K562 (cell line): ENCODE measurements around the gene MED13L. TPM values are rescaled to one million over a fixed set of nuclear protein-coding genes. Genes with fewer than 3 reads are reported as not detected.

Experiments used
- ATAC-seq: fragments of 200-7000 bp; cut with Tn5 transposase; 3 replicates; pipeline ENCODE4 v1.9.1; 2020; ENCODE audit warnings: moderate library complexity
- BruUV-seq: library from RNA; stranded (reverse); fragments of 400-500 nt; replicated peaks from 2 replicates; lab custom pipeline; 2021; lab: Mats Ljungman, UMichigan
- CTCF ChIA-PET: fragments of 300-600 bp; formaldehyde crosslinking; extraction: SDS; loops from one replicate; lab custom pipeline; 2021; ENCODE audit warnings: low intra/inter-chr PET ratio; lab: Yijun Ruan, JAX
- POLR2A ChIA-PET: fragments of 300-600, 350-650 bp; sonication (Branson Sonifier 250); formaldehyde crosslinking; extraction: SDS; loops from one replicate; lab custom pipeline; 2021; ENCODE audit warnings: antibody characterized with exemption, inconsistent platforms; lab: Yijun Ruan, JAX
- DNase-seq, 4 experiments: peaks; one replicate each; pipeline versions ENCODE4 v3.0.0 to v3.0.0-alpha.2; 2011 to 2018; ENCODE audit warnings: low spot score in 3 of 4, mixed read lengths in 3 of 4; ENCODE audit errors: extremely low read depth in 1 of 4
- FAIRE-seq: peaks from 2 replicates; lab custom pipeline; 2011; peaks lifted over from hg19 to GRCh38; lab: Jason Lieb, UNC
- H2AFZ ChIP-seq: 2 replicates; pipeline ENCODE4 v1.6.0; 2011; ENCODE audit warnings: low read depth, low read length, control low read depth, inconsistent platforms
- H3K27ac ChIP-seq: fragments of 200-600 bp; 3 replicates; pipeline ENCODE4 v1.8.0; 2011; ENCODE audit warnings: low read depth, mild to moderate bottlenecking, control low read depth, inconsistent platforms, low read length, moderate library complexity, mixed read lengths; ENCODE audit errors: extremely low read depth
- H3K27me3 ChIP-seq, 2 experiments: fragments of 300-600 bp in 1 of 2; 2 replicates in 1 of 2; 3 replicates in 1 of 2; pipeline versions ENCODE4 v1.6.0 to v1.8.0; 2011; ENCODE audit warnings: inconsistent platforms in 2 of 2, low read length in 2 of 2, mild to moderate bottlenecking in 1 of 2, mixed read lengths in 1 of 2, moderate library complexity in 1 of 2; ENCODE audit not compliant: control insufficient read depth in 2 of 2, insufficient read depth in 2 of 2
- H3K36me3 ChIP-seq: fragments of 300-600 bp; 3 replicates; pipeline ENCODE4 v1.8.0; 2011; ENCODE audit warnings: mild to moderate bottlenecking, low read length, inconsistent platforms; ENCODE audit not compliant: control insufficient read depth, insufficient read depth
- H3K4me1 ChIP-seq, 2 experiments: fragments of 200-600 bp in 1 of 2; replicated peaks in 1 of 2; 2 replicates in 1 of 2; 3 replicates in 1 of 2; pipeline versions ENCODE4 v1.5.1 to v1.8.0; 2011; ENCODE audit warnings: inconsistent platforms in 2 of 2, low read length in 2 of 2, mild to moderate bottlenecking in 1 of 2, mixed read lengths in 1 of 2, moderate library complexity in 1 of 2; ENCODE audit not compliant: control insufficient read depth in 2 of 2, insufficient read depth in 2 of 2
- H3K4me2 ChIP-seq: 2 replicates; pipeline ENCODE4 v1.6.1; 2011; ENCODE audit warnings: low read length, control low read depth, inconsistent platforms, mixed read lengths; ENCODE audit not compliant: insufficient read depth
- H3K4me3 ChIP-seq: fragments of 200-600 bp; sonication (generic), shearing (Covaris generic); 2 replicates; pipeline ENCODE4 v1.5.1; 2016; ENCODE audit warnings: control low read depth, inconsistent platforms
- H3K79me2 ChIP-seq: fragments of 200-600 bp; 3 replicates; pipeline ENCODE4 v1.8.0; 2011; ENCODE audit warnings: low read length, inconsistent platforms; ENCODE audit not compliant: control insufficient read depth, insufficient read depth
- H3K9ac ChIP-seq, 2 experiments: 2 replicates each; pipeline versions ENCODE4 v1.6.0 to v1.6.1; 2011; ENCODE audit warnings: low read depth in 2 of 2, low read length in 2 of 2, control low read depth in 1 of 2, inconsistent platforms in 1 of 2, mild to moderate bottlenecking in 1 of 2, mixed read lengths in 1 of 2; ENCODE audit not compliant: insufficient read depth in 1 of 2
- H3K9me1 ChIP-seq: one replicate; pipeline ENCODE4 v1.6.0; 2011; ENCODE audit warnings: inconsistent platforms, mild to moderate bottlenecking, low read length, moderate library complexity; ENCODE audit not compliant: control insufficient read depth, insufficient read depth
- H3K9me3 ChIP-seq: replicated peaks from 2 replicates; pipeline ENCODE4 v1.5.1; 2011; ENCODE audit warnings: low read depth, low read length, inconsistent platforms; ENCODE audit not compliant: control insufficient read depth, insufficient read depth
- H4K20me1 ChIP-seq: replicated peaks from 2 replicates; pipeline ENCODE4 v1.6.1; 2011; ENCODE audit warnings: low read length, inconsistent platforms, mixed read lengths; ENCODE audit not compliant: control insufficient read depth, insufficient read depth
- ASH1L ChIP-seq: fragments of 450-650 bp; IDR thresholded peaks from 2 replicates; pipeline ENCODE4 v1.6.1; 2018; ENCODE audit warnings: borderline replicate concordance, mild to moderate bottlenecking, low read depth; ENCODE audit not compliant: partially characterized antibody
- CLOCK ChIP-seq: fragments of 250-450 bp; sonication (Bioruptor Pico); IDR thresholded peaks from 2 replicates; pipeline ENCODE4 v1.4.0; 2020; ENCODE audit warnings: mild to moderate bottlenecking, moderate library complexity, borderline replicate concordance
- ELF4 ChIP-seq: fragments of 450-650 bp; formaldehyde crosslinking; IDR thresholded peaks from 2 replicates; pipeline ENCODE4 v1.4.0; 2022; ENCODE audit warnings: missing genetic modification characterization
- RCOR1 ChIP-seq, 2 experiments: IDR thresholded peaks; 2 replicates each; pipeline ENCODE4 v1.6.1; 2012; ENCODE audit warnings: low read depth in 2 of 2, low read length in 2 of 2, borderline replicate concordance in 1 of 2, improper control_type of control experiment in 1 of 2
- SMARCC2 ChIP-seq: fragments of 450-650 bp; IDR thresholded peaks from 2 replicates; pipeline ENCODE4 v1.6.1; 2017; ENCODE audit warnings: antibody characterized with exemption, moderate library complexity, mild to moderate bottlenecking, low read depth
- VEZF1 ChIP-seq: fragments of 200-800 bp; sonication (Bioruptor generic); IDR thresholded peaks from 2 replicates; pipeline ENCODE4 v1.6.1; 2017; ENCODE audit warnings: missing genetic modification characterization, missing compliant biosample characterization
- ZKSCAN1 ChIP-seq: fragments of 150-350 bp; IDR thresholded peaks from 2 replicates; pipeline ENCODE4 v1.6.1; 2016; ENCODE audit warnings: low read depth, low read length
- WGBS: fragments of 100-300 bp; shearing (Covaris generic); methylation state at CpG from one replicate; pipeline ENCODE4 v1.1.6; 2016; ENCODE audit warnings: low coverage, mixed read lengths; ENCODE audit not compliant: insufficient coverage; ENCODE audit errors: missing lambda C conversion rate; 5-methylcytosine and 5-hydroxymethylcytosine counted together
- in situ Hi-C: fragments of 300-500 bp; cut with MboI; formaldehyde crosslinking; loops from 4 replicates; pipeline ENCODE4 v1.15.0; 2018; ENCODE audit warnings: inconsistent platforms, mixed read lengths
- intact Hi-C: fragments of 100-400 bp; cut with micrococcal nuclease; formaldehyde crosslinking; loops from 2 replicates; pipeline ENCODE4 v1.14.2; 2022
- polyA plus RNA-seq, 8 experiments: library from polyadenylated mRNA; depleted of rRNA in 4 of 8; stranded (reverse) in 5 of 8; unstranded in 3 of 8; fragments of >200 nt; fragmentation: Nextera tagmentation in 2 of 8; fragmentation: Illumina TruSeq in 1 of 8; extraction: Ambion mirVana in 2 of 8; extraction: Trizol in 1 of 8; gene quantifications; 2 replicates each; pipeline versions ENCODE4 v1.2.1 to v1.2.3, GENCODE V29; 2011 to 2014; ENCODE audit warnings: inconsistent platforms in 1 of 8, missing spikeins in 1 of 8
- total RNA-seq, 7 experiments: library from RNA; depleted of rRNA in 6 of 7; stranded (reverse); fragments of >200 nt in 6 of 7; fragmentation: Illumina TruSeq in 2 of 7; extraction: Trizol in 2 of 7; gene quantifications; 2 replicates each; pipeline versions ENCODE4 v1.2.1 to v1.2.3, GENCODE V29; 2011 to 2021; ENCODE audit warnings: low replicate concordance in 1 of 7

Gene MED13L
- total and polyA plus RNA-seq, 9 of the 15 experiments (the other 6 are each of a cell fraction or from before 2014, with no cell fraction given) = 13.4 to 90.3 (median 36.9) TPM

GRCh38 chr12:116136340-116136739 is 141.2 kb downstream of the MED13L start:
- CTCF ChIA-PET = no interaction called here
- 79% methylated on average over 2 of the region's 3 CpGs for WGBS
- Histone ChIP-seq H3K4me1 (peaks cover 12 to 13% of the 10 kb centered on the region in 2 experiments), H2AFZ (no peak overlapping the region), H3K27me3 (no peaks in the 10 kb centered on the region), H3K9ac (no peak overlapping the region), H3K4me3 (no peak overlapping the region), H3K36me3 (no peaks in the 10 kb centered on the region), H3K79me2 (peaks cover 94% of the 10 kb centered on the region), H3K9me1 (no peaks in the 10 kb centered on the region), H3K4me2 (no peak overlapping the region), H3K27ac (no peak overlapping the region), H3K9me3 (no peaks in the 10 kb centered on the region), H4K20me1 (peaks cover 7% of the 10 kb centered on the region; the same call in 1 of the 2 replicates)
- intact Hi-C loops (no loop called here), in situ Hi-C loops (no loop called here)
- POLR2A ChIA-PET = interaction anchor here (0.7 to 1.6 kb wide), 3 partner anchors 9 to 89 kb away, joined by 3 to 6 read pairs (median 3); no protein-coding TSS in a partner anchor
- DNase-seq = no peak
- no peak for FAIRE-seq
- no TSS peak for BruUV-seq
- no peak for TF ChIP-seq ZKSCAN1
- TF ChIP-seq RCOR1 (IDR thresholded peaks at IDR 0.05; ENCODE audit: borderline replicate concordance in 1 of 2, low read depth in 2 of 2, low read length in 2 of 2) = no peak
- no peak for TF ChIP-seq VEZF1
- no peak for TF ChIP-seq ASH1L
- no peak for TF ChIP-seq CLOCK (CRISPR knock-in tag)
- TF ChIP-seq SMARCC2 = no peak
- no peak for TF ChIP-seq ELF4 (CRISPR knock-in tag)
- ATAC-seq = no peak
